CD4-positive, alpha-beta T cell treated with Interleukin-4 for 4 hours (primary cell): ENCODE measurements around the gene OPN1SW.
A peak's percentile ranks its signal among the peaks of the same experiment; 100 is the strongest.

Experiments
- DNase-seq: peaks from one replicate; pipeline ENCODE4 v3.0.0-alpha.2; 2020

OPN1SW gene

GRCh38 chr7:128792471-128793180 lies 17.0 kb upstream of the OPN1SW start:
- no peak for DNase-seq

GRCh38 chr7:128791972-128792327 lies 16.4 kb upstream of the OPN1SW start:
- DNase-seq: no peak

GRCh38 chr7:128791121-128791971 lies 15.8 kb upstream of the OPN1SW start, which contains the start of gene CCDC136:
CCDC136 (plus strand) TSS chr7:128791968; CDS start chr7:128792412, 444 bp downstream.
- DNase-seq: peak; percentile 65

GRCh38 chr7:128790315-128791041 lies 14.9 kb upstream of the OPN1SW start:
- DNase-seq: no peak

DNA sequence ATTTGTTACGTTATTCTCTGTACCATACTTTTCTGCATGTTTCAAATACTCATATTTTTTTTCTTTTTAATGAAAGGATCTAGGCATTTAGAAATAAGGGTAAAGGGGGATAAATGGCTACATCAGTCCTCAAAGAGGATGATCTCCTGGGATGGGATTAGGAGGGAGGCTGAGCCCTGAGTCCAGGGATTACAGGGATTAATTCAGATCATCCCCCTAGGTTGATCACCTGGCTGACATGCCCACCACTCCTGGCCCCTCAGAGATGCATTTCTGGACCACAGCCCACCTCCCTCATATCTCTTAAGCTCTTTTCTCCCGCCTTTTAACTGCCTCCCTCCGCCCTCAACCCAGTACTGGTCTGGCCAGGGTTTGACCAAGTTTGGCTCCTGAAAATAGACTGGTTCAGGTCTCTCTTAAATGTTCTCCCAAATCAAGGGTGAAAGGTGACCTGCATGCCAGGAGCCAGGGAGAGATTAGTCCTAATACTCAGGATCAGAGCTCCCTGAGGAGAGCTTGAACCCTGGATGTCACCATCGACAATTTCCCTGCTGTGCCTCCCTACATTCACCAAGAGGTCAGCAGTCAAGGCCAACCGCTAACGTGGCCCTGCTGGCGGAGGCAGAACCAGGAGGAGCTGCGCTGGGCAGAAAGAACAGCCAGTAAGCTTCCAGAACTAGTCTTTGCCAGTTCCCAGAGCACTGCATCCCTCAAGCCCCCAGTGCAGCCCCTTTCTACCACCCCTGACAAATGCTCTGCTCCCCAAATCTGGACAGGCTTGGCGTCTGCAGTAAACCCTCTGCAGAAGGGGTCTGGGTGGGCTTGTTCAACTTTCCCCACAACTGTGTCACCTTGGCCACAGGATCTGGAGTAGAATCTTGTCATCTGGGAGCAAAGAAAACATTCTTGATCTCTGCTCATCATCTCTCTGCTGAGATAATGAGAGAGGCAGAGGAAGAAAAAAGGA lies 13.1 kb upstream of the OPN1SW start:
- no peak for DNase-seq

GRCh38 chr7:128785738-128786137 lies 10.1 kb upstream of the OPN1SW start:
- DNase-seq: no peak

GRCh38 chr7:128783143-128783861 lies 7.7 kb upstream of the OPN1SW start:
- no peak for DNase-seq

DNA sequence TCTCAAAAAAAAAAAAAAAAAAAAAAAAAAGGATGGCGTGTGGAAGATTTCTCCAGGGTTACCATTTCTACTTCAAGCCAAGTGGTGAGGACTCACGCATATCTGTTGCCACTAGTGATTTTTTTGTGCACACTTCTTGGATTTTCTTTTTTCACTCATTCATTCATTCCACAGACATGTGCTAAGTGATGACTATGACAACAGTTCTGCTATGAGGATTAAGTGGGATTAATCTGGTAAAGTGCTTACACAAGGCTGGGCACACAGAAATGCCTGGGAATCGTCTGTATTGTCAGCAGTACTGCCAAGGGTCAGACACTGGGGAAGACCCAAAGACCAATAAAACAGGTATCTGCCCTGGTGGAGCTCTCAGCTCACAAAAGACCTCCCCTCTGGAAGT lies 6.3 kb upstream of the OPN1SW start:
- DNase-seq: no peak

GRCh38 chr7:128781126-128781525 lies 5.5 kb upstream of the OPN1SW start:
- DNase-seq: no peak

GRCh38 chr7:128778946-128779345 lies 3.4 kb upstream of the OPN1SW start:
- no peak for DNase-seq

GRCh38 chr7:128777156-128778123 lies 1.8 kb upstream of the OPN1SW start:
- DNase-seq: no peak

DNA sequence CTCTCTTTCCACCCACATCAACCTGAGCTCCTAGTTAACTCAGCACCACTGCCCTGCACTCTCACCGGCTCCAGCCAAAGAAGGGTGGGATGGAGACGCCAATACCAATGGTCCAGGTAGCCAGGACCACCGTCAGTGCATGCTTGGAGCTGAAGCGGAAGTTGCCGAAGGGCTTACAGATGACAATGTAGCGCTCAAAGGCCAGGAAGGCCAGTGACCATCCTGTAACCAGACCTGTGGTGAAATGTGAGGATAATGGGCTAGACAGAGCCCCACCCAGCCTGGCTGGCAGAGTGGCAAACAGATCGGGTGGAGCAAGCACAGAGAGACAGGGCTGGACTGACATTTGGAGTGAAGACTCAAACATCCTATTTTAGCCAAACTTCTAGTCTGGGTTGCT lies 673 bp downstream of the OPN1SW start:
- no peak for DNase-seq

GRCh38 chr7:128774029-128774689 lies 1.4 kb downstream of the OPN1SW start:
- no peak for DNase-seq

GRCh38 chr7:128773604-128774003 lies 2.0 kb downstream of the OPN1SW start:
- no peak for DNase-seq

GRCh38 chr7:128770233-128770632 lies 5.4 kb downstream of the OPN1SW start:
- no peak for DNase-seq

DNA sequence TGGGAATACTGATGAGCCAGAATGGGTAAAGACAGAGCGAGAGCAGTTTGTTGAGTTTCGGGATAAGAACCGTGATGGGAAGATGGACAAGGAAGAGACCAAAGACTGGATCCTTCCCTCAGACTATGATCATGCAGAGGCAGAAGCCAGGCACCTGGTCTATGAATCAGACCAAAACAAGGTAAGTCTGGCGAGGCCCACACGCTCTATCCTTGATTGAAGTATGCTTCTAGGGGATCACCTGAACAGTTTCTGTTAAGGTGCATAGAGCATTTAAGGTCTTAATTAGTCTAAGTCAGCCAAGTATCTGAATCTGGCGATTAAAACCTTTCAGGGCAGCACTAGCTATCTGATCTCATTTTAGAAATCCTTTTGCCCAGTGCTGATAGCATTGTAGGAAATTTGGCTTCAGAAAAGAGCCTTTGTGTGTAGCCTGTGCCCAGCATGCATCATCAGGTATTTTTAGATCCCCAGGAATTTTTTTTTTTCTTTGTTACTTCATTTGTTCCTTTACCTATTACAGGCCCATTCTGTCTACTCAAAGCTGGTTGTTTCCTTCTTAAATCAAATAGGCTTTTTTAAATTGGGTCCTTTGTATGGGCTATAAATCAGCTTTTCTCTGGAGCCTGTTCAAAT lies 8.0 kb downstream of the OPN1SW start:
- DNase-seq: no peak

- no peak for DNase-seq
Observed at GRCh38 chr7:128763541-128763940, 12.1 kb downstream of the OPN1SW start.

DNA sequence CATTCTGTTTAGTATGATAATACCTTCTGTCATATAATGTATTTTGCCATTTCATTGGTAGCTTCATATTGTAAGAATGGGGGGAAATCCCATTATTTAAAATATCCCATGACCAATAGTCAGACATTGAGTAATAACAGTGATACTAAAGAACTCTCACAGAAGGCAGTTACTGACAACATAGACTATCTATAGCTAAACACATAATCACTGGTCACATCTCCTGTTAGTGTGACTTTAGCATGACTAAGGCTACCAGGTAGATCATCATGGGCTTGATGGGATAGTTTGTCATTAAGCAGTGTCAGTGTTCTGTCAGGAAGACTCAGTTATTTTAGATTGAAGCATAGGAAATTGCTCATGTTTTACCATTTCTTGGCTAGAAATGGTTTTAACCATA lies 16.4 kb downstream of the OPN1SW start:
- DNase-seq: no peak

GRCh38 chr7:128758553-128758952 lies 17.0 kb downstream of the OPN1SW start:
- no peak for DNase-seq
